GM18517 (cell line): Measurements from ENCODE around the gene MYO18A.
A peak's percentile ranks its signal among the peaks of the same experiment; 100 is the strongest.
"Not testable (repeated sequence)": the region's sequence is repeated elsewhere in the genome, so short reads cannot be mapped to it uniquely, and the experiment has no call there.

Experiments used
- ATAC-seq: cut with Tn5 transposase; IDR thresholded peaks from one replicate; pipeline ENCODE4 v1.9.1; 2021; ENCODE audit warnings: mild to moderate bottlenecking, moderate library complexity; ENCODE audit not compliant: unreplicated experiment

Gene MYO18A, protein sequence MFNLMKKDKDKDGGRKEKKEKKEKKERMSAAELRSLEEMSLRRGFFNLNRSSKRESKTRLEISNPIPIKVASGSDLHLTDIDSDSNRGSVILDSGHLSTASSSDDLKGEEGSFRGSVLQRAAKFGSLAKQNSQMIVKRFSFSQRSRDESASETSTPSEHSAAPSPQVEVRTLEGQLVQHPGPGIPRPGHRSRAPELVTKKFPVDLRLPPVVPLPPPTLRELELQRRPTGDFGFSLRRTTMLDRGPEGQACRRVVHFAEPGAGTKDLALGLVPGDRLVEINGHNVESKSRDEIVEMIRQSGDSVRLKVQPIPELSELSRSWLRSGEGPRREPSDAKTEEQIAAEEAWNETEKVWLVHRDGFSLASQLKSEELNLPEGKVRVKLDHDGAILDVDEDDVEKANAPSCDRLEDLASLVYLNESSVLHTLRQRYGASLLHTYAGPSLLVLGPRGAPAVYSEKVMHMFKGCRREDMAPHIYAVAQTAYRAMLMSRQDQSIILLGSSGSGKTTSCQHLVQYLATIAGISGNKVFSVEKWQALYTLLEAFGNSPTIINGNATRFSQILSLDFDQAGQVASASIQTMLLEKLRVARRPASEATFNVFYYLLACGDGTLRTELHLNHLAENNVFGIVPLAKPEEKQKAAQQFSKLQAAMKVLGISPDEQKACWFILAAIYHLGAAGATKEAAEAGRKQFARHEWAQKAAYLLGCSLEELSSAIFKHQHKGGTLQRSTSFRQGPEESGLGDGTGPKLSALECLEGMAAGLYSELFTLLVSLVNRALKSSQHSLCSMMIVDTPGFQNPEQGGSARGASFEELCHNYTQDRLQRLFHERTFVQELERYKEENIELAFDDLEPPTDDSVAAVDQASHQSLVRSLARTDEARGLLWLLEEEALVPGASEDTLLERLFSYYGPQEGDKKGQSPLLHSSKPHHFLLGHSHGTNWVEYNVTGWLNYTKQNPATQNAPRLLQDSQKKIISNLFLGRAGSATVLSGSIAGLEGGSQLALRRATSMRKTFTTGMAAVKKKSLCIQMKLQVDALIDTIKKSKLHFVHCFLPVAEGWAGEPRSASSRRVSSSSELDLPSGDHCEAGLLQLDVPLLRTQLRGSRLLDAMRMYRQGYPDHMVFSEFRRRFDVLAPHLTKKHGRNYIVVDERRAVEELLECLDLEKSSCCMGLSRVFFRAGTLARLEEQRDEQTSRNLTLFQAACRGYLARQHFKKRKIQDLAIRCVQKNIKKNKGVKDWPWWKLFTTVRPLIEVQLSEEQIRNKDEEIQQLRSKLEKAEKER (N-terminal part only)

DNA sequence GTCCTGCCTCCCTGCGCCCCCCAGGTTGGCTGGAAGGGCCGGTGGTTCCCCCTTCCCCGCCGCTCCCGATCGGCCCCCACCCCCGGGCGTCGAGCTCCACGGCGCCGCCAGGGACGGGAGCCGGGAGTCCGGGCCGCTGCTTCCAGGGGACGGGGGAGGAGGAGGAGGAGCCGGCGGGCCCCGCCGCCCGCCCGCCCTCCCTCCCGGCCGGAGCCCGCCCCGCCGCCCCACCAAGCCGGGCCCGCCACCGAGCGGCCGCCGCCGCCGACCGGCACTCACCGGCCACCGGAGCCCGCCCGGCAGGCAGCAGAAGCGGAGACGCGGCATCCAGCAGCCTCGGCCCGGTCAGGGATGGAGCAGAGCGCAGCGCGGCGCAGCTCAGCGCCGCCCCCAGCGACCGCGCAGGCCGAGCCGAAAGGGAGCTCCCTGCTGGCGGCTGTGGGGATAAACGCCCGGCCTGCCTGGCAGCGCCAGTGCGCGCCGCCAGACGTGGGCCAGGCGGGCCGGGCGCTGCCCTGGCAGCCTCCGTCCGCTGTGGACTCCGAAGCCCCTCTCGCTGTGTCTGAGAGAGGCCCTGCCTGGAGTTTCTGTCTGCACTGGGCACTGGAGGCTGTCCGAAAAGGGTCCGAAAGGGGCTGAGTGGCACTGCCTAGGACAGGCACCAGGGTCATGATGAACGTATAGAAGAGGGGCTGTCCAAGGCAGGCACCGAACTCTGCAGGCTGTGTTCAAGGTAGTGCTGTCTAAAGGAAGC is at the start of gene MYO18A:
Gene MYO18A (minus strand): TSS at position 365 of the 754 bp plus-strand sequence. CDS start 13,458 bp downstream, outside the sequence.
- ATAC-seq: peak; percentile 70

DNA sequence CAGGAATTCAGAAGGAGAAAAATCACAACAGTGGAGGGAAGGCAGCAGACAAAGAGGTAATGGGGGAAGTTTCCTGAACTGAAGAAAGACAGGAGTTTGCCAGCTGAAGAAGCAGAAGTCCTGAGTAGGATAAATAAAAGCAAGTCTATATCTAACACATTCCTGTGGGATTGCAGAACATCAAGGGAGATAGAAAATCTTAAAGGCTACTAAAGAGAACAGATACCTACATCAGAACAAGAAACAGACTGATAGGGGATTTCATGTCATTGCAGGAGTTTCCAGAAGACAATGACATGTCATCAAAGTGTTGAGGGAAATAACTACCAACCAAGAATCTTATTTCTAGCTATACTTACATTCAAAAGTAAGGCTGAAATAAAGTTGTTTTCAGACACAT is 45.2 kb upstream of the MYO18A start:
- ATAC-seq: no peak

DNA sequence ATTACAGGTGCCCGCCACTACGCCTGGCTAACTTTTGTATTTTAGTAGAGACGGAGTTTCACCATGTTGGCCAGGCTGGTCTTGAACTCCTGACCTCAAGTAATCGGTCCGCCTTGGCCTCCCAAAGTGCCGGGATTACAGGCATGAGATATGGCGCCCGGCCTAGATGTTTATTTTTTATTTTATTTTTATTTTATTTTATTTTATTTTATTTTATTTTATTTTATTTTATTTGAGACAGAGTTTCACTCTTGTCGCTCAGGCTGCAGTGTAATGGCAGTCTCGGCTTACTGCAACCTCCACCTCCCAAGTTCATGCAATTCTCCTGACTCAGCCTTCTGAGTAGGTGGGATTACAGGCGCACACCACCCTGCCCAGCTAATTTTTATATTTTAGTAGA is 41.1 kb upstream of the MYO18A start:
- not testable (repeated sequence) for ATAC-seq

DNA sequence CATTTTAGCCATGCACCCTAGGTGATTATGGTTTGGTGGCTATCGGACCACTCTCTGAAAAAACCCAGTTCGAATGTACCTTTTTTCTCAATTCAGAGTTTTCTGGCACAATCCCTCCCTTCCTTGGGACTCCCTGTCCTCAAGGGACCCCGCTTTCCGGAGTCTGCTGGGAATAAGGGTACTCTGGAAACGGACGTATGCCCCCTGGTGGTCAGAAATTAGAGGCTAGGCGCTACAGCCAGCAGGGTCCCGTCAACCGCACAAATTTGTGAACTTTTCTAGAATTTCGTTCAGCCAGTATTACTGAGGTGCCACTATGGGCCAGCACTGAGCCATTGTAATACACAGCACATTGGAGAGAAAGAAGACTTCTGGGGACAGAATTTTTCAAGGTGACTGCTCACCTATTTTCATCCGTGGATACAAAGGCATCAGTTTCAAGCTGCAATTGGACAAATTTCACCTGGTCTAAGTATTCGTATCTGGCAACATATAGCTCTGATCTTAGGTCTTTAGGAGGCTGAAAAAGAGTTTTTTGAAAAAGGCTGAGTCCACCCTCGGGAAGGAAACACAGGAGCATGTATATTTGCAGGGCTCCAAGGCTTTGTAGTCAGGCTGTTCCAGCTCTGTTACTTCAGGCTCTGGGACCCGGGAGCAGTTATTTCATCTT is 39.3 kb upstream of the MYO18A start:
- no peak for ATAC-seq

DNA sequence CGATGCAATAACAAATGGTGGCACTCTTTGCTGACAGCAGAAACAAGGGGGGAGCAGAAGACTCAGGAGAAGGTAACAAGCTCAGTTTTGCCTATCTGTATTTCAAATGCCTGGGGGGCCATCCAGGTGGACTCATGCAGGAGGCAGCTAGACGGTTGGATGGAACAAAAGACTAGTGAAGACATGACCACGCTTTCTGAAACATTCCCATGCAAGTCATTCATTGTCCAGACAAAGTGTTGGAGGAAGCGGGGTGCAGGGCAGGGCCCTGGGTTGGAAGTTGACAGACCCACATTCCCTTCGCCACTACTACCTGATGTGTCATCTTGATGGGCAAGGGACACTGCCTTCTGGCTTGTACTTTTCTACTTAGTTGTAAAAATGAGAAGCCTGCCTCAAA is 36.7 kb upstream of the MYO18A start:
- ATAC-seq: no peak

DNA sequence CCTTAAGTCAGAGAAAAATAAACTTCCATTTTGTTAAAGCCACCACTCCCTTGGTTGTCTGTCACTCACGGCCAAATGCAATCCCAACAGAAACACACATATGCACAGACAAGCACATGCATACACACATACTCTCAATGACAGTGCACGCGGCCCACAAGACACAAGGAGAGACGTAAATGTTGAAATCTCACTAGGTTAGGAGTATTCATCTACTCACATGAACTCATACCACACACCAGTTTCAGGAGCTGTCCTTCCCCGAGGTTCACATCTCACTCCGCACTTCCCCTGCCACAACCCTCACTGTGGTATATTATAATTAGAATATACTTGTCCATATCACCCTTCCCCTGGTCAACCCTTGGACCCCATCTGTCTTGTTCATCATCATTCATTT is 36.0 kb upstream of the MYO18A start:
- no peak for ATAC-seq

DNA sequence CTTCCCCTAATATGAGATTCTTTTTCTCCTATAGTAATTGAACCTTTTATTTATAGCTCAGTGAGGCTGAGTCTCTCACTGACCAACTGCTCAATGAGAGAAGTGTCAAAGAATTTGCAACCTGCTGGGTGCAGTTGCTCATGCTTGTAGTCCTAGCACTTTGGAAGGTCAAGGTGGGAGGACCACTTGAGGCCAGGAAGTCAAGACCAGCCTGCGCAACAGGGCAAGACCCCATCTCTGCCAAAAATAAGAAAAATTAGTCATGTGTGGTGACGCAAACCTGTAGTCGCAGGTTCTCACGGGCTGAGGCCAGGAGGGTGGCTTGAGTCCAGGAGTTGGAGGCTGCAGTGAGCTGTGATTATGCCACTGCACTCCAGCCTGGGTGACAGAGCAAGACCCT is 35.5 kb upstream of the MYO18A start:
- no peak for ATAC-seq

DNA sequence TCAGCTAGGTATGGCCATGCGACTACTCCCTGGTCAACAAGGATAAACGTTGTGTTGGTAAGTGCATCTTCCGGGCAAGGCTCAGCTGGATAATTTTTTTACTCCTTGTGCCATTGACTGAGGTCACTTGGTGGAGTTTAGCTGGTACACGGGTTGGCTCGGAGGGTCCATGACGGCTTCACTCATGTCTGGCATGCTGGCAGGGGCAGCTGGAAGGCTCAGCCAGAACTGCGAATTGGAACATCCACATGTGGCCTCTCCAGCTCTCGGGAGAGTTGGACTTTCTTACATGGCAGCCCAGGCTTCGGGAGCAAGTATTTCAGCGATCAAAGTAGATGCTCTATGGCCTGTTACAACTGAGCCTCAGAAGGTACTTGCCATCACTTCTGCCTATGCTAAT is 35.0 kb upstream of the MYO18A start:
- no peak for ATAC-seq

DNA sequence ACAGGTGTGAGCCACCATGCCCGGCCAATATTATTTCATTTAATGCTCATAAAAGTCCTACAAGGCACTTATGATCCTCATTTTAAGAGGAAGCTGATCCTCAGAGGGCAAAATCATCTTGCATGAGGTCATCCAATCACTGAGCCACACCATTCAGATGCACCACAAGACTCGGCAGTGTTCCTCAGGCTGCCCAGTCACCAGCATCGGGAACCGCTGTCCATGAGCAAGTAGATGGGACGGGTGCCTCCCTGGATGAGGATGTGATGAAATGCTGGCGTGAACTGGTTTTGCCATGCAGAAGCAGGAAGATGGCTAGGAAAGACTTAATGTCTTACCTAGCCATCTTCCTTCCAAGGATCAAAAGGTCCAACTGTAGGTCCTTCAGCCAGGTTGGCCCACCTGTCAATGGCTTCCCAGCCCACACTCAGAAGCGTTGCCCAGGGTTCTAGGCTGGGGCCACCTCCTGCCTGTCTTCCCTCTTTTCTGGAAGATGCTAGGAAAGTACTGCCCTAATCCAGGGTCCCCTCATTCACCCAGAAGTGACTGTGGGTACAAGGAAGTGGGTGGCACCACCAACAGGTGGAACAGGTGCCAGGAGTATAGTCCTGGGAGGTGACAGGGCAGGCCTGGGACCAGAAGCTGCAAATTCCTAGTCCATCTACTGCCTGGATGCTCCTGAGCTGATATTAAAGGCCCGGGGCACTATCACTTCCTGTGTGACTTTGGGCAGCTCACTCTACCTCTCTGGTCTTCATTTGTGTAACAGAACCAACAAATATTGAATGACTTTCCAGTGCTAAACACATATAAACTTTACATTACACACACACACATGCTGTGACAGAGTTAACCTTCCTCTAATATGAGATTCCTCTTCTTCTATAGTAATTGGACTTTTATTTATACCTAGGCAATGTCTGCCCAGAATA is 34.3 kb upstream of the MYO18A start:
- no peak for ATAC-seq

DNA sequence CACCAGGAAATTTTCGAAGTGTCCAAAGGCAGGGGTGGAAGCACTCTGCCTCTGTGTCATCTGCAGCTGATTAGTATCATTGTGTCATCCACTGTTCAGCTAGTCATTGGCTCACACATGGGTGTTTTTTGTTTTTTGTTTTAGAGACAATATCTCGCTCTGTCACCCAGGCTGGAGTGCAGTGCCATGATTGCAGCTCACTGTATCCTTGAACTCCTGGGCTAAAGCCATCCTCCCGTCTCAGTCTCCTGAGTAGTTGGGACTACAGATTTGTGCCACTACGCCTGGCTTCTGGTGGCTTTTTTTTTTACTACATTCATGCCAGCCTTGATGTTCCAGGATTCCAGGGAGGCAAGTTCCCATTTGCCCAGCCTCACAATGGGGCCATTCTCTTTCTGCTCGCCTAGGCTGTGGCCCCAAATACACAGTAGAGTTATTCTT is 32.5 kb upstream of the MYO18A start:
- ATAC-seq: no peak

DNA sequence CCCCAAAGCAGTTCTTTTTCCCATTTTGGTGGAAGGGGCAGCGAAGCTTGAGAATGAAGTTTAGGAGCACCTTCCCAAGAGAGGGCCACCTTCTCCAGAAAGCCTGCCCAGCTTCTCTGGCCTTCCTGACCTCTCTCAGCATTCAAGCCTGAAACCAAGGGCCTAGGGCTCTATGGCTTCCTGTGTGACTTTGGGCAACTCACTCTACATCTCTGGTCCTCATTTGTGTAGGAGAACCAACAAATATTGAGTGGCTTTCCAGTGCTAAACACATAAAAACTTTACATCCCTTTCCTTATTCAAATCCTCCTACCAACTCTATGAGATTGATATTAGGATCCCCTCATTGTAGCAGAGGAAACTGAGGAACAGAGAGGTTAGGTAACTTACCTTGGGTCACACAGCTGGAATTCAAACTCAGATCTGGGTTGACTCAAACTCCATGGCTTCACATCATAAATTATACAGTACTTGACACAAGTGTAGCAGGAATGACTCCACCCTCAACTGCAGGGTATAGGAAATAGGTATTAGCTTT is 32.0 kb upstream of the MYO18A start:
- ATAC-seq: no peak

DNA sequence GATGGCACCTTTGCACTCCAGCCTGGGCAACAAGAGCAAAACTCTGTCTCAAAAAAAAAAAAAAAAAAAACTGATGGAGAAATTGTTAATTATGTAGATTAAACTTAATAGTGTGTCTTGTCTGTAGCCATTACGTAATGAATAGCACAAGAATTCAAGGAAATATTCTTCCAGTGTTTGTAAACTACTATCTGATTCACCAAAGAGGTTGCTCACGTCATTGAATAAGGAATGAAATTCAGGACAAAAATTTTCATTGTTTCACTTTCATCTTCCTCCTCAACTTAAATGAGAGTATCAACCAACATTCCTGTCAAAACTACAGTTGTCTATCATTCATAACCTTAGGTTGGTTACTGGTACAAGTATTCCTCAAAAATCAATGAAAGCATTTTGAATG is 30.7 kb upstream of the MYO18A start:
- no peak for ATAC-seq

DNA sequence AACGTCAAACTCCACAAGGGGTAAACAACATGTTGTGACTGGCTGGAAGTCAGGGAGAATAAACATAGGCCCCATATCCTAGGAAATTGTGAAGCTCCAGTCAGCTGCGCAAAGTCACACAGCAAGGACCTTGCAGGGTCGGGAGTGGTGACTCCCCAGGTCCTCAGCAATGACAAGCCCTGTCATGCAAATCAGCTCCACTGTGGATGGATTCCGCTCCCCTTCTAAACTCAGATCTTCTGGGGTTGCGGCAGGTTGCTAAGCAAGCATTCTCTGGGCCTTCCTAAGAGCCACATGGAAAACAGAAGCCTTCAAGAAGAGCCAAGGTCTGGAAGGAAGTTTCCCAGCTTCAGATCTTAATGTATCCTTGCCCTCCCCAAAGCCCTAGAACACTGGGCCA is 28.9 kb upstream of the MYO18A start:
- no peak for ATAC-seq

DNA sequence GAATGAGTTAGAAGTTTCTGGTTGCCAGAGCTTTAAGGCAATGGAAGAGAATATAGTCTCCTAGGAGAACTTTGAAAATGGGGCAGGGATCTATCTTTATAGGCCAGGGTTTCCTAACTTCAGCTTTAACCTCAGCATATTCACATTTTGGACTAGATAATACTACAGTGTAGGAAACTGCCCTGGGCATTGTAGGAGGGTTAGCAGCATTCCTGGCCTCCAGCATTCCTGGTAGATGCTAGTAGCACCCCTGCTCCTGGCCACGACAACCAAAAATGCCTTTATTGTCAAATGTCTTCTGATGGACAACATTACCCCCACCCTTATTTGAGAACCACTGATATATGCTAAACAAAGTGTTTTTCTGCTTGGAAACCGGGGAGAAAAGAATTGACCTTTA is 27.8 kb upstream of the MYO18A start:
- no peak for ATAC-seq

DNA sequence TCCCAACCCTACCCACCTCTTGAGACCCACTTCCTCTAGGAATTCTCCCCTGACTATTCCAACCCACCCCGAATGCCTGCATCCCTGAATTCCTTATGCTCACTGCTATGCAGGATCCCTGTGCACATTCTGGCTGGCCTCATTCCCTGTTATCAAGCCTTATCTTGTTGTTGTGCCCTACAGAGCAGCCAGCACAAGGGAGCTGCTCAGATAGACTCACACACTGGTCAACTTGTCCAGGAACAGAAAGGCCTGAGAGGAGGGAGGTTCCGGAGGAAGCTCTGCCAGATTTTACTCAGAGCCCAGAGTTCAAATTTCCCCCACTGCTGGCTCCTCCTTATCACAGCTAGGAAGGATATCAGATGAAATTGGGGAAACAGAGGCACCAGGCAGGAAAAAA is 24.8 kb upstream of the MYO18A start:
- ATAC-seq: no peak

DNA sequence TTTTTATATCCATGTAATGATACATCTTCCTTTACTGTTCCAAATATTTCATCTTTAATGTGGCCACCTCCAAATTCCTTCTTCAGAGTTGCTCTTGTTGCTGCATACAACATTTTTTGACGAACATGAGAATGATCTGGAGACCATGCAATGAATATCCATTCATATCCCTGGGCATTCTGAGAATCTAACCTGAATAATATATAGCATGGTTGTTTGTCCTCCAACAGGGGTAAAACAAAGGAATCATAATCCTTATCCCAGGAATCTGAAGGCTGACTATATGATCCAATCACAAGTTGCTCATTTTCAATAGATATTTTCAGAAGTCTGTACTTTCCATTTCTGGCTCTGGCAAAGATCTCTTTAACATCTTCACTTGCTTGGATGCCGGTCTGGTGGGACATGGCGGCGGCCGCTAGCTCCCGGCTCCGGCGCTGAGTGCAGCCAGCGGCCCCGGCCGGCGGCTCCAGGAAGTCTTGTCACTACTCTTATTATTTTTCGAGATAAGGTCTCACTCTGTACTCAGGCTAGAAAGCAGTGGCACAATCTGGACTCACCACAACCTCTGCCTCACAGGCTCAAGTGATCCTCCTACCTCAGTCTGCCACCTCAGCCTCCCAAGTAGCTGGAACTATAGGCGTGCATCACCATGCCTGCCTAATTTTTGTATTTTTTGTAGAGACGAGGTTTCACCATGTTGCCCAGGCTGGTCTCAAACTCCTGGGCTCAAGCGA is 24.0 kb upstream of the MYO18A start:
- not testable (repeated sequence) for ATAC-seq

DNA sequence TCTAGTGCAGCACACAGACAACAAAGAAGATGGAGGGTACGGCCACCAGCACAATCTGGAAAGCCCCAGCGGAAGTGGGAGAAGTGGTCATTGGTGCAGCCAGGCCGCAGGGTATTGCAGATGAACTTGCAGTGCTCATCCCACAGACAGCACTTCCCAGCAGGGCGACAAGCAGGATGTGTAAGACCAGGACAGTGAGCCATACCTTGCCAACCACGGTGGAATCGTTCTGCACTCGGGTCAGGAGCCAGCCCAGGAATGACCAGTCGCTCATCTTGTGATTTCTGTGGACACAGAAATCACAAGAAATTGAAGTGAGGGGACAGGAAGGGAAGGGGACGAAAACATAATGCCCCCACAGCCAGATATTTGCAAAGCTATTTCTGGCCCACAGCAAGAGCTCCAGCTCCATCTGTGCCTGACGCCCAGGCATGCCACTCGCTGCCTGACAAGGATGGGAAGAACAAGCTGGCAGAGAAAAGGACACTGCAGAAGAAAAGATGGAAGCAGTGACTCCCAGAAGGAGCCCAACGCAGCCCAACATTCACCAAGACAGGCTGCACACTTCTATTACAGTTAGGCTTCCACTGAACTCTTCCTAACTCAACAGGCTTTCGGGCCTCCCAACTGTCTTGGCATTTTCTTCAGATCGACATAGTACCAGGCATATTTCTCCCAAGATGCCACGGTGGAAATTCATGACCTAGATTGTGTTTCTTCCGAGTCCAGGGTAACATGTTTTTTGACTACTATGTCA is 17.5 kb upstream of the MYO18A start:
- ATAC-seq: no peak
